GM06990 (cell line): ENCODE data around the gene MAGEA9B.
"Not testable (repeated sequence)": the region's sequence is repeated elsewhere in the genome, so short reads cannot be mapped to it uniquely, and the experiment has no call there.

ENCODE experiments used
- DNase-seq: peaks from one replicate; pipeline ENCODE4 v3.0.0-alpha.2; 2011; ENCODE audit not compliant: insufficient read length; ENCODE audit errors: extremely low read depth
- H3K27me3 ChIP-seq: replicated peaks from 2 replicates; pipeline ENCODE4 v1.6.0; 2011; ENCODE audit warnings: low read length; ENCODE audit not compliant: control insufficient read depth, insufficient read depth
- H3K36me3 ChIP-seq: 2 replicates; pipeline ENCODE4 v1.5.1; 2011; ENCODE audit warnings: low read length; ENCODE audit not compliant: control insufficient read depth, insufficient read depth
- H3K4me3 ChIP-seq: replicated peaks from 2 replicates; pipeline ENCODE4 v1.5.1; 2011; ENCODE audit warnings: low read depth, mild to moderate bottlenecking, control low read depth, low read length
- CTCF ChIP-seq: IDR thresholded peaks from 2 replicates; pipeline ENCODE4 v1.5.1; 2011; ENCODE audit warnings: low read length, control low read depth, mild to moderate bottlenecking, inconsistent platforms; ENCODE audit not compliant: insufficient read depth, poor library complexity, severe bottlenecking

Gene MAGEA9B

GRCh38 chrX:149587359-149587758 is at the start of gene MAGEA9B:
Gene MAGEA9B (minus strand): TSS chrX:149587459. CDS start chrX:149583179, 4,280 bp downstream.
- not testable (repeated sequence) for H3K27me3 ChIP-seq, H3K4me3 ChIP-seq, H3K36me3 ChIP-seq, DNase-seq

GRCh38 chrX:149633511-149633910 is 46.3 kb upstream of the MAGEA9B start:
- no peak for TF ChIP-seq CTCF
- Histone ChIP-seq H3K27me3 (no peaks in the 10 kb centered on the region), H3K4me3 (no peak overlapping the region), H3K36me3 (no peaks in the 10 kb centered on the region)
- no peak for DNase-seq

- H3K4me3 ChIP-seq, result peak within 1 kb of the TSS; percentile 70
- H3K36me3 ChIP-seq, result no peaks in the 10 kb centered on the region
- peak; percentile 79 for DNase-seq
- no peak for TF ChIP-seq CTCF
- H3K27me3 ChIP-seq, result no peaks in the 10 kb centered on the region
Observed at GRCh38 chrX:149631234-149632165, 44.2 kb upstream of the MAGEA9B start, which contains the start of gene TMEM185A. Gene TMEM185A (minus strand): TSS chrX:149631792. CDS start chrX:149631580, 212 bp downstream.

- TF ChIP-seq CTCF, result no peak
- Histone ChIP-seq H3K36me3 (no peaks in the 10 kb centered on the region), H3K4me3 (peak overlapping the region; percentile 70), H3K27me3 (no peaks in the 10 kb centered on the region)
- DNase-seq, result no peak
Observed at GRCh38 chrX:149630681-149631233, 43.5 kb upstream of the MAGEA9B start.

GRCh38 chrX:149629730-149630387 is 42.6 kb upstream of the MAGEA9B start:
- Histone ChIP-seq H3K27me3 (no peaks in the 10 kb centered on the region), H3K4me3 (no peak overlapping the region), H3K36me3 (no peaks in the 10 kb centered on the region)
- TF ChIP-seq CTCF, result no peak
- DNase-seq, result no peak

GRCh38 chrX:149628768-149629167 is 41.5 kb upstream of the MAGEA9B start:
- H3K27me3 ChIP-seq, result no peaks in the 10 kb centered on the region
- TF ChIP-seq CTCF, result no peak
- H3K36me3 ChIP-seq, result no peaks in the 10 kb centered on the region
- H3K4me3 ChIP-seq, result no peak overlapping the region
- DNase-seq, result no peak
